Measurements from ENCODE around the gene C16orf96. TPM values are rescaled to one million over a fixed set of nuclear protein-coding genes. Genes with fewer than 3 reads are reported as not detected.

The C16orf96 gene
- total RNA-seq, 1 donor from 2014 or later, result 0.52 TPM

Small RNA genes within 50 kb of the gene (small RNA-seq; reads per million reads assigned to genes)
- gene RN7SL850P, result not detected

Other genes starting within 250 kb of the C16orf96 start
- gene GLIS2, start 240.3 kb upstream of the C16orf96 start, total RNA-seq, result 4.2 TPM
- 32.9 TPM for gene PAM16, start 205.0 kb upstream of the C16orf96 start, total RNA-seq
- 13.0 TPM for gene VASN, start 184.5 kb upstream of the C16orf96 start, total RNA-seq
- 14.6 TPM for gene CORO7, start 139.7 kb upstream of the C16orf96 start, total RNA-seq
- 35.5 TPM for gene DNAJA3, start 130.5 kb upstream of the C16orf96 start, total RNA-seq
- gene NMRAL1, start 81.7 kb upstream of the C16orf96 start, total RNA-seq, result 14.1 TPM
- gene HMOX2, start 79.9 kb upstream of the C16orf96 start, total RNA-seq, result 31.8 TPM
- gene CDIP1, start 17.6 kb upstream of the C16orf96 start, total RNA-seq, result 7.8 TPM
- gene UBALD1, start 58.5 kb downstream of the C16orf96 start, total RNA-seq, result 1.0 TPM
- 16.2 TPM for gene MGRN1, start 68.5 kb downstream of the C16orf96 start, total RNA-seq
- 28.2 TPM for gene NUDT16L1, start 137.2 kb downstream of the C16orf96 start, total RNA-seq
- 15.1 TPM for gene ANKS3, start 177.9 kb downstream of the C16orf96 start, total RNA-seq
- gene DNAAF8, start 178.2 kb downstream of the C16orf96 start, total RNA-seq, result 0.52 TPM
- gene ZNF500, start 210.8 kb downstream of the C16orf96 start, total RNA-seq, result 6.8 TPM
- not detected for gene SEPTIN12, start 232.0 kb downstream of the C16orf96 start, total RNA-seq
- not detected for gene SMIM22, start 239.0 kb downstream of the C16orf96 start, total RNA-seq
- gene ROGDI, start 246.3 kb downstream of the C16orf96 start, total RNA-seq, result 13.0 TPM

Data from skeletal muscle tissue (tissue), 2 donors.